ENCODE data around the gene PILRB.

GRCh38 chr7:100366411-100367250 is 8.7 kb downstream of the PILRB start:
- no peak for TF ChIP-seq CTCF (IDR thresholded peaks at IDR 0.05)
- no peak for TF ChIP-seq POLR2A (IDR thresholded peaks at IDR 0.05)

All from body of pancreas (tissue), 4 donors.